ENCODE results near the gene LCN1.
"Not testable (repeated sequence)": the region's sequence is repeated elsewhere in the genome, so short reads cannot be mapped to it uniquely, and the experiment has no call there.

LCN1 gene

DNA sequence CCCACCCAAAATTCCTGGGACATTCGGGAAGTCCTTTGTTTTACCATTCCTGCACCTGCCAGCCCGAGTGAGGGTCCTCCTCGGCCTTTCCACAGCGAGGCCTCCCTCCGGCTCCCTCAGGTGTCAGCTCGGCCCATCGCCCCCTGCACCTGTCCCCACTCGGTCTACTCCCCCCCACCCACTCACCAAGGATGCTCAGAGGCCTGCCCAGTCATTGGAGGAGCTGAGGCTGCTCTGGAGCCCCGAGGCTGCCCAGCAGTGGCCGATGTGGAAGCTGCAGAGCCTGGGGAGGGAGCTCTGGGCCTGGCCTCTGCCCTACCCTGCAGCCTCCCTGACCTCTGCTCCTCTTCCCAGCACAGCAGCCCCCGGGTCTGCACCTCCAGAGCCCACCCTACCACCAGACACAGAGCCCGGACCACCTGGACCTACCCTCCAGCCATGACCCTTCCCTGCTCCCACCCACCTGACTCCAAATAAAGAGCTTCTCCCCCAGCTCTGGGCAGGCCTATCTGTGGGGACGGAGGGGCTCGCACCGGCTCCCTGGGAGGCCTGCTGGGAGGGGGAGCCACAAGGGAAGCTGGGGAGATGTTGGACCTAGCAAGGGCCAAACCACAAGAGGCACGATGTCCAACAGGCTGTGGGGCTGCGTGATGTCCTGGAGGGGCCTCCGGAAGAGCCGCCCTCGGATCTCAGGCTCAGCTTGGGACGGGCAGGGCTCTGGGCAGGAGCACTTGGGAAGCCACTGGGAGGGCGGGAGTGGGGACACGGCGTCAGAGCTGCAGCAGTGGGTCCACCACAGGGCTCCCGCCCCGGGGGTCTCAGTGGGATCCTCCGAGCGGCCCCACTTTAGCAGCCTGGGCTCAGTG is 28.5 kb downstream of the LCN1 start:
- DNase-seq, result not testable (repeated sequence)

DNA sequence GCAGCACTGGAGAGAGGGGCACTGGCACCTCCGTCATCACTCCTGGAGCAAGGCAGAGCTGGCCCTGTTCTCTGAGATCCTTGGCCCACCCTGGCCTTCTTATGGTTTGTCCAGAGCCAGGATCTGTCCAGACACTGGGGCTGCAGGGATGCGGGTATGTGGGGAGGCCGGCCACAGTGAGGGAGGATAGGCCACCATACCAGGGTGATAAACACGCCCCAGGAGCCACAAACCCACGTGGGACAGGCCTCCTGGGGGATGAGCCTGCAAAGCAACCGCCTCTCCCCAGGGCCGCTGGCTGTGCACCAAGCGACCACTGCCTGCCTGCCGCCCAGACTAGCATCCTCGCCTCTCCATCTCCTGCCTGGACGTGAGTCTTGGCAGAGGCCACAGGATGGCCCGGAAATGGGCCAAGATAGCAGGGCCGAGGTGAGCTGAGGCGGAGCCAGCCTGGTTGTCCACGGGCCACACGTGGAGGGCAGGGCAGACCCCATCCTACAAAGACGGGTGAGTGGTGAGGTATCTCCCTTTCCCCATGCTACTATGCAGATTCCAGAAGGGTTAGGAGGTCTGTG is 29.2 kb downstream of the LCN1 start:
- DNase-seq, result no peak

DNA sequence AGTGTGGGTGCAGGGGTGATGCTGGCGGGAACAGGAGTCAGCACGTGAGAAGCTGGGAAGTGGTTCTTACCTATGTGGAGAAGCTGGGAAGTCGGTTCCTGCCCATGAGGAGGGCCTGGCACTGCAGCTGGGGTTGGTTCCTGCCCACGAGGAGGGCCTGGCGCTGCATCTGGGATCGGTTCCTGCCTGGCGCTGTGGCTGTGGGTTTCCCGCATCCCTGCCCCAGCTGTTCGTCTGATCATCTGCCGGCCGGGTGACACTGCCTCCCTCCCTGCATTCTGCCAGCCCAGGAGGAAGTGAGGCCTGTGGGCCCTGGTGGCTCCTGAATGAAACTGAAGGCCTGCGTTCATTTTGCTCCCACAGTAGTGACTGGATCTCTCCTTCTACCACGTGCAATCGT is 29.8 kb downstream of the LCN1 start:
- DNase-seq, result no peak

DNA sequence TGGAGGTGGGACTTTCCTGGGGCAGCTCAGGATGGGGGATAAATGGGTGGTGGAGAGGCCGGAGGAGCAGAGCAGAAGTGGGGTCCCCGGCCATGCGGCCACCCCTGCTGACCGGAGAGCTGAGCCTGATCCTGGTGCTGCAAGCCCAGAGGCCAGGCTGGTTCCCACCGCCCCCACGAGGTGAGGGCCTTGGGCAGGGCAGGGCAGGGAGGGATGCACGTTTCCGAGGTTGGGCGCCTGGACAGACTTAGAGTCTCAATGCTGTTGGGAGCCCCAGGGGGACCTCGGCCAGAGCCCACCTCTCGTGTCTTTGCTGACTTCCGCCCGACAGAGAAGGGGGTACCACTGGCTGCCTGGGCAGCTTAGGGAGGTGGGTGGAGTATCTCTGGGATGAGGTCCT is 30.2 kb downstream of the LCN1 start:
- no peak for DNase-seq

DNA sequence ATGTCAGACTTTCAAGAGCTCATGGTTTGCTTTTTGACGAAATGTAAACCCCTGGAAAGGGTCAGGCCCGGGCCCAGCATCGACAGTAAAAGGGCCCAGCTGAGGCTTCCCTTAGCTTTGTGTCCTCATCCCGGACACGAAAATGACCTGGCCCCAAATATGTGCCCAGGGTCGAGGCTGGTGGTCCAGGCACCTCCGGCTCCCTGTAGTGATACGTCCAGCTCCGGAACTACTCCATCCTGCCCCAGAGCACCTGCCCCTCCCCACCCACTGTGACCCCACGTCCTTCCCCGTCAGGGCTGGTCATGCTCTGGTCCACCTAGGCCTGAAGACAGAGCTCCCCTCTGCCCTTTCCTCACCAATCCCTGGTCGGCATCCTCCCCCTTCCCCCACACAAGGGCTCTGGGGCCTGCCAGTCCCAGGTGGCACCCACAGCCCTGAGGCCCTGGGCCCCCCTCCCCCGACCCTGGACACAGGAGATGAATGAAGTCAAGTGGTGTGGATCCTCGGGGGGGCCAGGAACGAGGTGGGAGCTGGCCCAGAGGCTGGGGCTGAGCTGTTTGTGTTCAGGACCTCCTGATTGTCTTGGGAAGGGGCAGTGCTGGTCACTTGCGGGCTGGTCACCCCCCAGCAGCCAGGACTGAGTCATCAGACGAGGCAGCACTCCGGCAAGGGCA is 30.9 kb downstream of the LCN1 start:
- DNase-seq, result no peak

DNA sequence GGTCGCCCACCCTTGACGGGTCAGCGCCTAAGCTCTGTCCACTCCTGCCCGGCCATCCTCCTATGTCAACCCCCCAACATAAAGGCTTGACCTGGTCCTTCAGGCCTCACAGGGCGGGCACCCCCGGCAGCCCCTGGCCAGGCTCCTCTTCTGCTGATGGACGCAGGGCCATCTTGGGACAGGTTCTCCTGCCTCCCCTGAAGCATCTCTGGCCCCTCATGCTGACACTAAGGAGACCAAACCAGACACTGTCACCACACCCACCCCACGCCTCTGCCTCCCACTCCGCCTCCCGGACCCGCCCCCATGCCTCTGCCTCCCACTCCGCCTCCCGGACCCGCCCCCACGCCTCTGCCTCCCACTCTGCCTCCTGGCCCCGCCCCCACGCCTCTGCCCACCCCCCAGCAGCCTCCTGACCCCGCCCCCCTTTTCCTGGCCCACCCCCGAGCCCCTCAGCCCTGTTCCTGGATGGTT is 31.5 kb downstream of the LCN1 start:
- no peak for DNase-seq

DNA sequence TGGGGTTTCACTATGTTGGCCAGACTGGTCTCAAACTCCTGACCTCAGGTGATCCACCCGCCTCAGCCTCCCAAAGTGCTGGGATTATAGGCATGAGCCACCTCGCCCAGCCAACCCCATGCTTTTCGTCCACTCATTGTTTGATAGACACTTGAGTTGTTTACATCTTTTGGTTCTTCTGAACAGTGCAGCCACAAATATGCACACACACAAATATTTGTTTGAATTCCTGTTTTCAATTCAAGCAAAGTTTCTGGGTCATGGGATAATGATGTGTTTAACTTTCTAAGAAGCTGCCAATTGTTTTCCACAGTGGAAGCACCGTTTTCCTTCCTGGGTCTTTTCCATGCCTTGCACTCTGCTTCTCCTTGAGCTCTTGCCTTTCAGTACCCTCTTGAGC is 33.5 kb downstream of the LCN1 start:
- DNase-seq, result no peak

DNA sequence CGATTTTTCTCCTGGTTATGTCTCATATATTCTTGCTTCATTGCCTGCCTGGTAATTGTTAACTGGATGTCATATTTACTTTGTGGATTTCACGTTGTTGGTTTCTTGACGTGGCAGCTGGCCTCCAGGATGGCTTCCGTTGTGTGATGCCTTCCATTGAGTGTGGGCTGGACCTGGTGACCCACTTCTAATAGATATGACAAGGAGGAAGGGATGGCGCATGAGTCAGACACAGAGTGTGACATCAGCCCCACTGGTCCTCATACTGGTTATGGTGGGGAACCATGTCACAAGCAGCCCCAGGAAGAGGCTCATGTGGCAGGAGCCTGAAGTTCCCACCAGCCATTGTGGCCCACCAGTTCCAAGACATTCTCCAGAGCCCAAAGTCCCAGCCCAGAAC is 34.0 kb downstream of the LCN1 start:
- no peak for DNase-seq

DNA sequence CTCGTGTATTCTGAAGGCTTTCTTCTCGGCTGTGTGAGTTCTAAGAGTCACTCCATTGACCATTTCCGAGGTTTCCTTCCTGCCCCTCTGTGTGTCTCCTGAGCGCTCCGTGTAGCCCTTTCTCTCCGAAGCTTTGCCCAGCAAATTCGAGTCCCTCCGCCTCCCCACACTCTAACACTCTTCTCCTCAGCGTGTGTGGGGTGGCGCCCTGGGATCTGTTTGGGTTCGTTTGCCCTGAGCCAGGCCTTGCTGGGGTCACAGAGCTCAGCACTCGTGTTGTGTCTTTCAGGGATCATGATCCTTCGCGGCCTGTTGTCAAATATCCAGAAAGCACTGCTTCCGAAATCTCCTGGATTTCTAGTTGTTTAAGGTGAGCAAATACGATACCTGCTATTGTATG is 34.7 kb downstream of the LCN1 start:
- DNase-seq, result no peak

DNA sequence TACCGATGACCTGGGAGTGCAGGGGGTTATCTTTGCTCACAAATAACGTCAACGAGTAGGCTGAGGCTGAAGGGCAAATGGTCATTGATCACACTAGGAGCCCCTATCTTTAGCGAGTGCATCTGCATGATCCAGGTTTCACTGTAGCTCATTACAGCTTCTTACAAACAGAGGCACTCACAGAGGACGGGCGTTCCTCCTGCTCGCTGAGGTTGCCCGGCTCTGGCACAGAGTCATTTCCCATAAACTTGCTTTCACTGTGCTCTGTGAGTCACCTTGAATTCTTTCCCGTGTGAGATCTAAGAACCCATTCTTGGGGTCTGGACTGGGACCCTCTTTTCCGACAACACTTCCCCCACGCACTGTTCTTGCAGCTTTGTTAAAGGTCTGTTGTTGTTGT is 38.4 kb downstream of the LCN1 start:
- no peak for DNase-seq

DNA sequence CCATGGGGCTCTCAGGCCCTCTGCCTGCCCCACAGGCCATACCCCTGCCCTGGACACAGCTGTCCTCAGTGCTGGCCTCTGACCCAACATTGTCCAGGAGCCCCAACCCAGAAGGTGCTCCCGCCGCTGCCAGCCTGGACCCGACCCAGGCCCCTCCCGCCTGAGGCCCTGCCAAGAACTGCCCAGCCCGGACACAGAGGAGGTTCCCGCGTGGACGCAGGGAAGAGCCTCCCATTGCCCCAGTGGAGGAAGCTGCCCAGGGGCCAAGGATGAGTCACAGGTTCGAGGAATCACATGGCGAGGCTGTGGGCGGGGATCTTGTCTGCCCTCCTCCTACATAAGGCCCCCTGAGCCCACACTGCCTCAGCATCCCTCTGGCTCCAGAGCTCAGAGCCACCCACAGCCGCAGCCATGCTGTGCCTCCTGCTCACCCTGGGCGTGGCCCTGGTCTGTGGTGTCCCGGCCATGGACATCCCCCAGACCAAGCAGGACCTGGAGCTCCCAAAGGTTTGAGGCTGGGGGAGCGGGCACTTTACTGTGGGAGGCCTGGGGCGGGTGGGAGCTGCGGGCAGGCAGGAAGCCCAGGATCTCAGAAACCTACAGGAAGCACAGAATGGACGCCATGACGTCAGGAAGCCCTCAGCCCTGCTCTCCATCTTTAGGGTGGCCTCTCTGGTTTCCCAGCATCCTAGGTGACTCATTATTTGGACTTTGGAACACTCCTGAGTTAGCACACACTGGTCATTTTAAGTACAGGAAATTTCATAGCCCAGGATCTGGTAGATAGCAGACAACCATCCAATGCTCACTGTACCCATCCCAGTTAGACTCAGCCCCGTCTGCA is 40.4 kb downstream of the LCN1 start, which contains the start of gene PAEP:
PAEP (plus strand) TSS at position 366 of the 844 bp plus-strand sequence.
- no peak for DNase-seq

DNA sequence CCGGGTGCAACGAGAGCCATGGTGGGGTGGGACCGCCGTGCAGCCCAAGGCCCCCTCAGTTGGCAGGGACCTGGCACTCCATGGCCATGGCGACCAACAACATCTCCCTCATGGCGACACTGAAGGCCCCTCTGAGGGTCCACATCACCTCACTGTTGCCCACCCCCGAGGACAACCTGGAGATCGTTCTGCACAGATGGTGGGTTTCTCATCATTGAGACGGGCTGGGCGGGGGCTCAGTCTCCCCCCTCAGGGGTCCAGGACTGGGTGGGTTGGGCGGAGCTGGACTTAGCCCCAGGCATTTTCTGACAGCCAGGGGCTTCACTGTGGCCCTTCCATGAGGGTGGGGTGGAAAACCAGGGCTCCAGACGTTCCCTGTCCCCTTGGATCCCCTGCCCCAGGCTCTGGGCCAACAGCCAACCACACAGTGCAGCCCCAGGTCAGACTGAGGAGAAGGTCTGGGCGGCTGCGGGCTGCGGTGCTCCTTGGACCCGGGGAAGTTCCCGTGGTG is 41.0 kb downstream of the LCN1 start:
- DNase-seq, result no peak

DNA sequence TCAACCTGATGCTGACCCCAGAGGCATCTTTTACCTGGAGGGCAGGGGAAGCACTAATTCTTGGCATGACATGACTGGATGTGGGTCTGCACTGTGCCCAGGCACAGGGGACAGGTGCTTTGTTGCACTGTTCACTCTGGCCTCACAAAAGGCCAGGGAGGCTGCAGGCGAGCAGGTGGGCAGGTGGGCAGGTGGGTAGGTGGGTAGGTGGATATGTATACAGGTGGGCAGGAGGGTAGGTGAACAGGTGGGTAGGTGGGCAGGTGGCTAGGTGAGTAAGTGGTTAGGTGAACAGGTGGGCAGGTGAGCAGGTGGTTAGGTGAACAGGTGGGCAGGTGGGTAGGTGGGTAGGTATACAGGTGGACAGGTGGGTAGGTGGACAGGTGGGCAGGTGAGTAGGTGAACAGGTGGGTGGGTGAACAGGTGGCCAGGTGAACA is 41.8 kb downstream of the LCN1 start:
- DNase-seq, result no peak

DNA sequence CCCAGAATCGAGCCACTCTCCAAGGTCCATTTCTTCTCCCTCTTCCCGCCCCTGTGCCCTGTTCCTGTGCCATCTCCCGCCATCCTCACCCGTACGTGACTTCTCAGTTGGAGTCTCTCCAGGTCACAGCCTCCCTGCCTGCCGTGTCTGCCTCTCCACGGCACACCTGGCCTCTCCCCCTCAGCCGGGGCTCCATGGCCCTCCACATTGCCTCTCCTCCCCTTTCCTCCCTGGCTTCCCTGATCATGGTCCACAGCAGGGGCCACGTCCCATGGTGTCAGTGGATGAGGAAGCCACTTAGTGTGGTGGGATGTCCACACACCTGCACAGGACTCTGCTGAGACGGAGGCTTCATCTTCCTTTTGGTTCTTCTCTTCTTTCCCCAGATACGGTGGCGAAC is 42.6 kb downstream of the LCN1 start:
- DNase-seq, result no peak

DNA sequence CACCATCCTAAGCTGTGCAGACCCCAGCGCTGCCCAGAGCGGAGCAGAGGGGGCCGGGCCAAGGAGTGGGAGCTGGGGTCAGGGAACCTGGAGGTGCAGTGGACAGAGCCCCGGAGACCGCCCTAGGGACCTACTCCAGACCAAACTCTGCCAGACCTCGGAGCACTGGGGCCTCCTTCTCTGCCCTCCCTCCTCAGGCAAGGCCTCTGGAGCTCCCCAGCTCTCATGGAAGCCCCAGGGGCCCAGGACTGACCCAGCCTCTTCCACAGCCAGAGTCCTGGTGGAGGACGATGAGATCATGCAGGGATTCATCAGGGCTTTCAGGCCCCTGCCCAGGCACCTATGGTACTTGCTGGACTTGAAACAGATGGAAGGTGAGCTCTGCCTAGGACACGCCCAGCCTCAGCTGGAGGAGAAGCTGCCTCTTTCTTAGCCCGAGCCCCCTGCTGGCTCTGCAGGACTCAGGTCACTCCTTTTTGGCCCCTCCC is 43.9 kb downstream of the LCN1 start:
- no peak for DNase-seq

DNA sequence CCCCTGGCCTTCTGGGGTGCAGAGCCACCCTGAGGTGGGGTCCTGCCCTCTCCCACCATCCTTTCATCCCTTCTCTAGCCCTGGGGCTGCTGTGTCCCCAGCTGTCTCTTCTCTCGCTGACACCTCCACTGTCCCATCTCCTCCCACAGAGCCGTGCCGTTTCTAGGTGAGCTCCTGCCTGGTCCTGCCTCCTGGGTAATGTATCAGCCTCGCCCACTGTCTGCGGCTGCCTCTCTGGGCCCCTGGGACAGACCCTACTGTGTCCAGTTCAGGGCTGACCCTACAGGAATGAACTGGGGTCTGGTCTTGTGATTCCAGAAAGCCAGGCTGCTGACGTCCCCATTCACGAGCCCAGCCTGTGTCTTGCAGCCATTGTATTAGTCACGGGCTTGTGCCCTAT is 44.4 kb downstream of the LCN1 start:
- DNase-seq, result no peak

DNA sequence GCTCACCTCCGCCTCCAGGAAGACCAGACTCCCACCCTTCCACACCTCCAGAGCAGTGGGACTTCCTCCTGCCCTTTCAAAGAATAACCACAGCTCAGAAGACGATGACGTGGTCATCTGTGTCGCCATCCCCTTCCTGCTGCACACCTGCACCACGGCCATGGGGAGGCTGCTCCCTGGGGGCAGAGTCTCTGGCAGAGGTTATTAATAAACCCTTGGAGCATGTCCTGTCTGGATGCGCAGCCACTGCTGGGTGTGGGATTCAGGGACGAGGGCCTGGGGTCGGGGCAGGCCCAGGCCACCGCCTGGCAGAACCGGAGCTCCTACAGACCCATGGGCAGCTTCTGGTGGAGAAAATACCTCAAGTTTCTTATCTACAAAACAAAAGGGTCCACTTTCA is 45.3 kb downstream of the LCN1 start:
- DNase-seq, result no peak

DNA sequence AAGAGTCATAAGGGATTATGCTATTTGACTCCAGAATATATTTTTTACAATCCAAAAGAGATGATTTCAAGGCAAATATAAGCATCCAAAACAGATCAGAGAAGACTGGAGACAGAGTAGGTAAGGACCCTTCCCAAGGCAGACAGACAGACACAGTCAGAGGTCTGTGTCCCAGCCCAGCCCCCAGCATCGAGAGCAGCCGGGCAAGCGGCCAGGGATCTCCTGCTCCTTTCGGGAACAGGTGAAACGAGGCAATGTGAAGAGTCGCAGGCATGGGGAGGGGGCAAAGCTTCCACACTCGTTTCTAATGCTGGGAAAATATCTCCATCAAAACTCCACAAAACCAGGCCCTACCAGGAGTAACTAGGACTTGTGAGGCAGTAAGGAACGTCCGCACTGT is 46.1 kb downstream of the LCN1 start:
- DNase-seq, result no peak

DNA sequence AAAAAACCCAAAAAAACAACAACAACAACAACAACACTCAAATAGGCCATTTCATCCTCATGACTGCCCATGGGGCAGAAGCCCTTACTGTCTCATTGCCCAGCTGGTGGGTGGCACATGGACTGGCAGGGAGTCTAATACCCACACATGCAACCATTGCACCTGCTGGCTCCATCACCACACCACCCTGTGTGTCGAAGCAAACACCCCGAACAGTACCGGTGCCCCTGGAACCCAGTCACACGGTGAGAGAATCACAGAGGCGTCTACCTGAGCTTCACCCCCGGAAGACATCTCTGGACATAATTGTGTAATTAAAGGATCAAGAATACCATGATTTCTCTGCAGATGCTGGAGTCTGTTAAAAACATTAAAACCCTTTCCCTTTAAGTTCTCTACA is 46.8 kb downstream of the LCN1 start:
- no peak for DNase-seq

DNA sequence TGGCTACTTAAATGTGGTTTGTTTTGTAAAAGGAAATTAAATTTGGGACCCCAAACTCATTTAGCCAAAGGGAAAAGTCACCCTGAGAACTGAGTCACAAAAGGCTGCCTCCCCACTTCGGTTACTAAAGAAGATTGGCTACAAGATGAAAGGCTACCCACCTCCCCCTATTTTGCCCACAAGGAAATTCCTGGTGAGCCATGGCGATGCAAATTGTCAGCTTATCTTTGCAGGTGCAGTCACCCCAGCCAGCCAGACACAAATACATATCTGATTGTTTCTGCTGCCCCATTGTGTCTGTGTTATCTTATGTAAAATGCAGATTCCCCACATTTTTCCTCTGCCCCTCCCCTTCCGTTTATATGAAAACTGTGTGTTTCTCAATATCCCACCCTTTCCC is 49.2 kb downstream of the LCN1 start:
- no peak for DNase-seq

DNA sequence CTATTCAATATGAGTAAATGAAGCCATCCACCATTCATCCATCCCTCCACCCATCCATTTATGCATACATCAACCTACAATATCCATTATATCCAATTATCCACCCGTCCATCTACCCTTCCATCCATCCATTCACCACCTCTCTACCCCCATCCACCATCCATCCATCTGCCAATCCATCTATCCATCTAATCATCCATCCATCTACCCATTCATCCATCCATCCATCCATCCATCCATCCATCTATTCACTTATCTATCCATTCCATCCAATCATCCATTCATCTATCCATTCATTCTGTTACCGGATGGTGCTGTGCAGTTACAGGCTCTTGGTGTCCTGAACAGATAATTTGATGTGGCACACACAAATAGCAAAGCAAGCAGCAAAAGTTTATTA is 51.0 kb downstream of the LCN1 start:
- no peak for DNase-seq

DNA sequence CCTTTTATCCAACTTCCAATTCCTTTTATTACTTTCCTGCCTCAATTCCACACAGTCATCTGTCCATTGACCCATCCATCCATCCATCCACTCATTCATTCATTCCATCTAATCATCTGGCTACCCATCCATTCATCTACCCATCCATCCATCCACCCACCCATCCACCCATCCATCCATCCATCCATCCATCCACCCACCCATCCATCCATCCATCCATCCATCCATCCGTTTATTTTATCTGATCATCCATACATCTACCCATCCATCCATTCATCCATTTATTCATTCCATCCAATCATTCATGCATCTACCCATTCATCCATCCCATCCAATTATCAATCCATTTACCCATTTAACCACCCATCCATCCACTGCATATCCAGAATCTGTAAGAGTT is 51.9 kb downstream of the LCN1 start:
- no peak for DNase-seq

DNA sequence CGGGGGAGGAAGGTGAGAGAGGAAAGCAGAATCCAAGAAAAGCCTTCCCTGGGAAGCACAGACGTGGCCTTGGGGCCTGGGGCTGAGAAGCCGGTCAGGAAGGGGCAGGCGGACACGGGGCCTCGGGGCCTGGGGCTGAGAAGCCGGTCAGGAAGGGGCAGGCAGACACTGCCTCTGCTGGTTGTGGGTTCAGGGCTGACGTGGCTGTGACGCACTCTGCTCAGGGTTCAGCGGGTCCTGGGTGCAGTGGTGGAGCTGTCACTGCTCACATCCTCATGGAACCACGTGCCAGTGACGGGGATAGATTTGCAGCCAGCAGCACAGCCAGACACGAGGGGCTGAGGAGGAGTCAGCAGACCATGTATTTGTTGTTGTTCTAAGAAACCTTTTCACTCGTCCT is 53.1 kb downstream of the LCN1 start:
- DNase-seq, result no peak
